Loucy (cell line): ENCODE measurements around the gene LIMA1.
A peak's percentile ranks its signal among the peaks of the same experiment; 100 is the strongest.

ENCODE experiments used
- H2AFZ ChIP-seq: fragments of 200-600 bp; sonication (generic); 2 replicates; pipeline ENCODE4 v1.6.0; 2016; ENCODE audit warnings: antibody characterized with exemption, mild to moderate bottlenecking, low read length, moderate library complexity
- H3F3A ChIP-seq: fragments of 200-600 bp; 2 replicates; pipeline ENCODE4 v1.6.0; 2016; ENCODE audit warnings: antibody characterized with exemption, low read depth, mild to moderate bottlenecking
- H3K27me3 ChIP-seq: fragments of 200-600 bp; sonication (generic); 2 replicates; pipeline ENCODE4 v1.6.1; 2014; ENCODE audit warnings: low read length, mild to moderate bottlenecking; ENCODE audit not compliant: insufficient read depth, poor library complexity, severe bottlenecking
- H3K36me3 ChIP-seq: fragments of 200-600 bp; sonication (generic); 2 replicates; pipeline ENCODE4 v1.6.1; 2016; ENCODE audit warnings: low read length; ENCODE audit not compliant: insufficient read depth
- H3K4me1 ChIP-seq: fragments of 200-600 bp; sonication (generic); 2 replicates; pipeline ENCODE4 v1.5.1; 2014; ENCODE audit warnings: low read length, mild to moderate bottlenecking; ENCODE audit not compliant: insufficient read depth, poor library complexity, severe bottlenecking
- H3K4me2 ChIP-seq: fragments of 200-600 bp; sonication (generic); 2 replicates; pipeline ENCODE4 v1.6.0; 2014; ENCODE audit warnings: antibody characterized with exemption, low read length, low read depth, mild to moderate bottlenecking; ENCODE audit not compliant: poor library complexity, severe bottlenecking
- H3K4me3 ChIP-seq: fragments of 200-600 bp; sonication (generic); 2 replicates; pipeline ENCODE4 v1.5.1; 2014; ENCODE audit warnings: low read length, mild to moderate bottlenecking, mixed read lengths; ENCODE audit not compliant: poor library complexity, severe bottlenecking
- H3K79me2 ChIP-seq: fragments of 200-600 bp; sonication (generic); 2 replicates; pipeline ENCODE4 v1.6.1; 2014; ENCODE audit warnings: low read length; ENCODE audit not compliant: insufficient read depth
- H3K9ac ChIP-seq: fragments of 200-600 bp; sonication (generic); 2 replicates; pipeline ENCODE4 v1.6.0; 2014; ENCODE audit warnings: mild to moderate bottlenecking, low read depth, low read length, moderate library complexity; ENCODE audit not compliant: poor library complexity, severe bottlenecking
- H3K9me2 ChIP-seq: fragments of 200-600 bp; sonication (generic); replicated peaks from 2 replicates; pipeline ENCODE4 v1.6.1; 2016; ENCODE audit warnings: low read depth, low read length, mixed read lengths
- H3K9me3 ChIP-seq: fragments of 200-600 bp; sonication (generic); 2 replicates; pipeline ENCODE4 v1.6.1; 2014; ENCODE audit warnings: mild to moderate bottlenecking, antibody characterized with exemption, low read length, low read depth; ENCODE audit not compliant: insufficient read depth
- H4K20me1 ChIP-seq: fragments of 200-600 bp; sonication (generic); 2 replicates; pipeline ENCODE4 v1.6.0; 2014; ENCODE audit warnings: antibody characterized with exemption, low read length, mild to moderate bottlenecking; ENCODE audit not compliant: insufficient read depth, poor library complexity, severe bottlenecking
- CTCF ChIP-seq: fragments of 200-600 bp; sonication (generic); conservative IDR thresholded peaks from 2 replicates; pipeline ENCODE4 v1.5.1; 2014; ENCODE audit warnings: mild to moderate bottlenecking, antibody characterized with exemption, low read length
- EZH2phosphoT487 ChIP-seq: fragments of 200-600 bp; IDR thresholded peaks from 2 replicates; pipeline ENCODE4 v1.6.1; 2018; ENCODE audit warnings: antibody characterized with exemption, mild to moderate bottlenecking, moderate library complexity, borderline replicate concordance

Gene LIMA1

DNA sequence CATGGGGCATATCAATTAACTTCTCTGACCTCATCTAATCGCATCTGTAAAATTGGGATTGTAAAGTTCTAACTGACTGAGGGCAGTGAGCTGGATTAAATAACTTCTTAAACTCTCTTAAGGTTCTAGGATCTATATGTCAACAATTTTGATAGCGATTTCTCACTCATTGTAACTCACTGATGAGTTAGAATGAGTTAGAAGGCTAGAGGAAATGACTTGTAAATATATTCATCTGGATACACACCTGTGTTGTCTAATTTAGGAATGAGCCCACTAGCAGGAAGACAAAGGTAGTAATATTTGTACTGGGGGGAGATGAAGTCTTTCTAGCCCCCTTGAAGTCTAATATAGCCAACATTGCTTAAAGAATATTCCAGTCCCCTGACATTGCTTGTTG lies 69.9 kb downstream of the LIMA1 start:
- Histone ChIP-seq H3K27me3 (no peaks in the 10 kb centered on the region), H4K20me1 (no peaks in the 10 kb centered on the region), H3K36me3 (no peaks in the 10 kb centered on the region), H3K4me1 (peaks cover 21% of the 10 kb centered on the region), H3K9ac (no peak overlapping the region), H3K79me2 (peaks cover 20% of the 10 kb centered on the region), H3F3A (no peaks in the 10 kb centered on the region; the same call in 1 of the 2 replicates), H3K9me3 (no peaks in the 10 kb centered on the region), H3K4me2 (peak overlapping the region; percentile 43), H3K9me2 (no peaks in the 10 kb centered on the region), H2AFZ (no peak overlapping the region), H3K4me3 (no peak overlapping the region)
- TF ChIP-seq CTCF (no peak), EZH2phosphoT487 (no peak)

DNA sequence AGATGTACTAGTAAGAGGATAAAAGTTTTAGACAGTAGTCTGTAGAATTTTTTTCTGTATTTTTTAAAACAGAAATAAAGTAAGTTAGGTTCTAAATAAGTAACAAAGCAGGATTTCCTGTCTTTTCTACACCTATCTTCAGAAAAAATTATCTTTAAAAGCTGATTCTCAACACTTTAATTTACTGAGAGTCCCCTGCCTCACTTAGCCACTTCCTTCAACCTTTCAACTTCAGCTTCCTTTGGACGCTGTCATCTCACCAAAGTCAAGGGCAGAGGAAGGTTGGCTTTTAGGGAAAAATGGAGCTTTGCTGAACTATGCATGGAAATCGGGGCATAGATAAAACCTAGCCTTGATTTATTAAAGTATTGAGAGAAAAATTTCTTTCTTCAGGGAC lies 71.3 kb downstream of the LIMA1 start:
- Histone ChIP-seq H4K20me1 (no peaks in the 10 kb centered on the region), H3F3A (no peaks in the 10 kb centered on the region; the same call in 1 of the 2 replicates), H3K79me2 (peaks cover 15% of the 10 kb centered on the region; the same call in 1 of the 2 replicates)

GRCh38 chr12:50211392-50212070 lies 71.8 kb downstream of the LIMA1 start:
- peaks cover 21% of the 10 kb centered on the region for H3K4me1 ChIP-seq
- H3K79me2 ChIP-seq = peaks cover 15% of the 10 kb centered on the region; the same call in 1 of the 2 replicates
- peak overlapping the region; percentile 45 for H3K9ac ChIP-seq
- H3K9me2 ChIP-seq = no peaks in the 10 kb centered on the region
- H3K4me2 ChIP-seq = peak overlapping the region; percentile 61
- peak overlapping the region; percentile 31 for H3K4me3 ChIP-seq
- TF ChIP-seq EZH2phosphoT487 (no peak), CTCF (peak; percentile 23; the same call in 1 of the 2 replicates)
- H3K27me3 ChIP-seq = no peaks in the 10 kb centered on the region
- H2AFZ ChIP-seq = peak overlapping the region; percentile 32
- H4K20me1 ChIP-seq = no peaks in the 10 kb centered on the region
- H3K9me3 ChIP-seq = no peaks in the 10 kb centered on the region
- no peaks in the 10 kb centered on the region for H3K36me3 ChIP-seq
- H3F3A ChIP-seq = no peaks in the 10 kb centered on the region; the same call in 1 of the 2 replicates

More for the DNA sequence above, 71.3 kb downstream of the LIMA1 start:
- H3K4me3 ChIP-seq = peak overlapping the region; percentile 31
- H3K9me3 ChIP-seq = no peaks in the 10 kb centered on the region
- peak overlapping the region; percentile 45 for H3K9ac ChIP-seq
- TF ChIP-seq EZH2phosphoT487 (no peak), CTCF (no peak)
- H3K4me1 ChIP-seq = peaks cover 21% of the 10 kb centered on the region
- H3K27me3 ChIP-seq = no peaks in the 10 kb centered on the region
- H3K9me2 ChIP-seq = no peaks in the 10 kb centered on the region
- peak overlapping the region; percentile 61 for H3K4me2 ChIP-seq
- no peaks in the 10 kb centered on the region for H3K36me3 ChIP-seq
- peak overlapping the region; percentile 32 for H2AFZ ChIP-seq
